Trophoblast cell (in vitro differentiated cells and primary cell): Measurements from ENCODE around the gene LIMCH1.
A peak's percentile ranks its signal among the peaks of the same experiment; 100 is the strongest.

Experiments used
- DNase-seq, 2 donors: peaks; one replicate each; pipeline ENCODE4 v3.0.0-alpha.2; 2016
- H2AFZ ChIP-seq: 2 replicates; pipeline ENCODE4 v1.6.1; 2013; ENCODE audit warnings: low read length, moderate library complexity, mild to moderate bottlenecking; ENCODE audit not compliant: insufficient read depth, poor library complexity
- H2AK5ac ChIP-seq: 2 replicates; pipeline ENCODE4 v1.6.1; 2013; ENCODE audit warnings: mild to moderate bottlenecking, low read length
- H2BK120ac ChIP-seq: 2 replicates; pipeline ENCODE4 v1.6.1; 2013; ENCODE audit warnings: low read length, mild to moderate bottlenecking, moderate library complexity; ENCODE audit not compliant: insufficient read depth, poor library complexity
- H2BK12ac ChIP-seq: 2 replicates; pipeline ENCODE4 v1.6.1; 2013; ENCODE audit warnings: mild to moderate bottlenecking, low read length, moderate library complexity
- H2BK5ac ChIP-seq: 2 replicates; pipeline ENCODE4 v1.6.1; 2013; ENCODE audit warnings: low read length, low read depth, moderate library complexity, mild to moderate bottlenecking; ENCODE audit not compliant: poor library complexity
- H3K14ac ChIP-seq: 2 replicates; pipeline ENCODE4 v1.6.1; 2013; ENCODE audit warnings: mild to moderate bottlenecking, low read length
- H3K18ac ChIP-seq: 2 replicates; pipeline ENCODE4 v1.6.1; 2013; ENCODE audit warnings: mild to moderate bottlenecking, low read length
- H3K23ac ChIP-seq: 2 replicates; pipeline ENCODE4 v1.6.1; 2013; ENCODE audit warnings: low read length
- H3K27ac ChIP-seq: 2 replicates; pipeline ENCODE4 v1.5.1; 2013; ENCODE audit warnings: low read depth, mild to moderate bottlenecking, inconsistent platforms, low read length, moderate library complexity
- H3K27me3 ChIP-seq: 2 replicates; pipeline ENCODE4 v1.6.1; 2013; ENCODE audit warnings: inconsistent platforms, mild to moderate bottlenecking, low read length, moderate library complexity; ENCODE audit not compliant: insufficient read depth
- H3K36me3 ChIP-seq, 2 experiments: 1 replicate in 1 of 2; 2 replicates in 1 of 2; pipeline ENCODE4 v1.6.1; 2013; ENCODE audit warnings: low read length in 2 of 2, mild to moderate bottlenecking in 2 of 2, moderate library complexity in 1 of 2; ENCODE audit not compliant: insufficient read depth in 2 of 2, control insufficient read depth in 1 of 2
- H3K4ac ChIP-seq: 2 replicates; pipeline ENCODE4 v1.6.1; 2013; ENCODE audit warnings: low read depth, mild to moderate bottlenecking, low read length, moderate library complexity
- H3K4me1 ChIP-seq, 2 experiments: 1 replicate in 1 of 2; 2 replicates in 1 of 2; pipeline ENCODE4 v1.6.1; 2013; ENCODE audit warnings: low read length in 2 of 2, mild to moderate bottlenecking in 2 of 2, moderate library complexity in 1 of 2; ENCODE audit not compliant: insufficient read depth in 2 of 2, control insufficient read depth in 1 of 2
- H3K4me2 ChIP-seq: 2 replicates; pipeline ENCODE4 v1.6.1; 2013; ENCODE audit warnings: inconsistent platforms, mild to moderate bottlenecking, low read length, moderate library complexity
- H3K4me3 ChIP-seq: 2 replicates; pipeline ENCODE4 v1.5.1; 2013; ENCODE audit warnings: mild to moderate bottlenecking, low read depth, low read length, inconsistent platforms
- H3K79me1 ChIP-seq: one replicate; pipeline ENCODE4 v1.6.1; 2013; ENCODE audit warnings: low read length
- H3K79me2 ChIP-seq: 2 replicates; pipeline ENCODE4 v1.6.1; 2013; ENCODE audit warnings: low read length, mild to moderate bottlenecking; ENCODE audit not compliant: control insufficient read depth, insufficient read depth, poor library complexity
- H3K9ac ChIP-seq: 2 replicates; pipeline ENCODE4 v1.6.1; 2013; ENCODE audit warnings: mild to moderate bottlenecking, low read length
- H3K9me3 ChIP-seq: 2 replicates; pipeline ENCODE4 v1.6.1; 2013; ENCODE audit warnings: low read depth, mild to moderate bottlenecking, control low read depth, inconsistent platforms, low read length; ENCODE audit not compliant: insufficient read depth
- H4K12ac ChIP-seq: 2 replicates; pipeline ENCODE4 v1.6.1; 2013; ENCODE audit warnings: low read depth, mild to moderate bottlenecking, low read length, moderate library complexity
- H4K8ac ChIP-seq: 2 replicates; pipeline ENCODE4 v1.6.1; 2013; ENCODE audit warnings: low read depth, mild to moderate bottlenecking, low read length, moderate library complexity
- H4K91ac ChIP-seq: one replicate; pipeline ENCODE4 v1.6.1; 2013; ENCODE audit warnings: low read depth, mild to moderate bottlenecking, low read length, moderate library complexity
- WGBS: extraction: QIAGEN DNeasy Blood & Tissue Kit; methylation state at CpG from one replicate; pipeline ENCODE4 v1.1.7; 2013; ENCODE audit warnings: missing lambda C conversion rate; ENCODE audit not compliant: insufficient read length, insufficient coverage; ENCODE audit errors: extremely low coverage; 5-methylcytosine and 5-hydroxymethylcytosine counted together

Gene LIMCH1

GRCh38 chr4:41504167-41504818, 33.7 kb upstream of the LIMCH1 start:
- no peak overlapping the region for H2BK120ac ChIP-seq
- no peak overlapping the region for H3K14ac ChIP-seq
- H4K12ac ChIP-seq: no peak overlapping the region
- no peak overlapping the region for H2BK12ac ChIP-seq
- H3K27me3 ChIP-seq: no peaks in the 10 kb centered on the region
- no peak overlapping the region for H4K91ac ChIP-seq
- H3K9me3 ChIP-seq: no peaks in the 10 kb centered on the region
- no peak overlapping the region for H2AFZ ChIP-seq
- no peak overlapping the region for H3K4me2 ChIP-seq
- H3K4me1 ChIP-seq: peaks cover 2 to 3% of the 10 kb centered on the region in 2 experiments
- H2BK5ac ChIP-seq: no peak overlapping the region
- H3K79me1 ChIP-seq: no peaks in the 10 kb centered on the region
- H3K9ac ChIP-seq: no peak overlapping the region
- no peak overlapping the region for H3K4me3 ChIP-seq
- no CpG with 5 or more reads among the region's 2 CpGs for WGBS
- H3K36me3 ChIP-seq: no peaks in the 10 kb centered on the region
- H3K4ac ChIP-seq: no peak overlapping the region
- H2AK5ac ChIP-seq: no peak overlapping the region
- no peak overlapping the region for H3K23ac ChIP-seq
- H3K79me2 ChIP-seq: no peaks in the 10 kb centered on the region
- no peak overlapping the region for H4K8ac ChIP-seq
- H3K18ac ChIP-seq: no peak overlapping the region
- DNase-seq: no peak
- H3K27ac ChIP-seq: no peak overlapping the region

GRCh38 chr4:41505161-41505661, 32.7 kb upstream of the LIMCH1 start:
- no peak overlapping the region for H2BK5ac ChIP-seq
- H2BK120ac ChIP-seq: no peak overlapping the region
- WGBS: no CpG with 5 or more reads among the region's 2 CpGs
- H2BK12ac ChIP-seq: no peak overlapping the region
- no peaks in the 10 kb centered on the region for H3K79me2 ChIP-seq
- H2AFZ ChIP-seq: no peak overlapping the region
- H2AK5ac ChIP-seq: no peak overlapping the region
- no peak overlapping the region for H3K14ac ChIP-seq
- DNase-seq: no peak
- no peaks in the 10 kb centered on the region for H3K27me3 ChIP-seq
- H3K4me3 ChIP-seq: no peak overlapping the region
- no peak overlapping the region for H3K23ac ChIP-seq
- no peaks in the 10 kb centered on the region for H3K9me3 ChIP-seq
- no peak overlapping the region for H4K12ac ChIP-seq
- no peaks in the 10 kb centered on the region for H3K79me1 ChIP-seq
- H4K8ac ChIP-seq: no peak overlapping the region
- no peak overlapping the region for H3K27ac ChIP-seq
- no peak overlapping the region for H3K4me2 ChIP-seq
- H3K4me1 ChIP-seq: peaks cover 2 to 3% of the 10 kb centered on the region in 2 experiments
- no peak overlapping the region for H4K91ac ChIP-seq
- no peak overlapping the region for H3K4ac ChIP-seq
- H3K18ac ChIP-seq: no peak overlapping the region
- H3K9ac ChIP-seq: no peak overlapping the region
- no peaks in the 10 kb centered on the region for H3K36me3 ChIP-seq

GRCh38 chr4:41506130-41506529, 31.8 kb upstream of the LIMCH1 start:
- H3K4me2 ChIP-seq: no peak overlapping the region
- DNase-seq: peak; percentile 77 to 94
- H3K27me3 ChIP-seq: no peaks in the 10 kb centered on the region
- H3K79me2 ChIP-seq: no peaks in the 10 kb centered on the region
- no peak overlapping the region for H2AFZ ChIP-seq
- H3K4ac ChIP-seq: no peak overlapping the region
- H3K14ac ChIP-seq: no peak overlapping the region
- no peak overlapping the region for H3K23ac ChIP-seq
- WGBS: no CpG with 5 or more reads among the region's 2 CpGs
- no peak overlapping the region for H2BK12ac ChIP-seq
- H2BK120ac ChIP-seq: no peak overlapping the region
- H3K36me3 ChIP-seq: no peaks in the 10 kb centered on the region
- no peak overlapping the region for H3K27ac ChIP-seq
- no peak overlapping the region for H2BK5ac ChIP-seq
- no peak overlapping the region for H4K12ac ChIP-seq
- H3K79me1 ChIP-seq: no peaks in the 10 kb centered on the region
- no peak overlapping the region for H3K9ac ChIP-seq
- no peak overlapping the region for H3K4me3 ChIP-seq
- no peak overlapping the region for H4K91ac ChIP-seq
- no peak overlapping the region for H2AK5ac ChIP-seq
- no peak overlapping the region for H4K8ac ChIP-seq
- no peaks in the 10 kb centered on the region for H3K9me3 ChIP-seq
- H3K18ac ChIP-seq: no peak overlapping the region
- peaks cover 2 to 3% of the 10 kb centered on the region in 2 experiments for H3K4me1 ChIP-seq

- Histone ChIP-seq H2AFZ (no peak overlapping the region), H2BK12ac (no peak overlapping the region), H4K12ac (no peak overlapping the region), H3K36me3 (no peaks in the 10 kb centered on the region), H3K9ac (no peak overlapping the region), H3K79me2 (no peaks in the 10 kb centered on the region), H3K14ac (no peak overlapping the region), H3K9me3 (no peaks in the 10 kb centered on the region), H3K4me1 (peaks cover 2 to 3% of the 10 kb centered on the region in 2 experiments), H3K18ac (no peak overlapping the region), H4K8ac (no peak overlapping the region), H2BK5ac (no peak overlapping the region), H2AK5ac (no peak overlapping the region), H3K4me3 (no peak overlapping the region), H3K23ac (no peak overlapping the region), H3K27ac (no peak overlapping the region), H3K27me3 (no peaks in the 10 kb centered on the region), H3K4me2 (no peak overlapping the region), H3K79me1 (no peaks in the 10 kb centered on the region), H2BK120ac (no peak overlapping the region), H4K91ac (no peak overlapping the region), H3K4ac (no peak overlapping the region)
- no CpG with 5 or more reads among the region's 3 CpGs for WGBS
- DNase-seq: peak in 1 of 2 donors; percentile 12
Measured at GRCh38 chr4:41507291-41507947, 30.5 kb upstream of the LIMCH1 start.
